K562 (cell line): ENCODE data around the gene DNAH10. TPM values are rescaled to one million over a fixed set of nuclear protein-coding genes. Genes with fewer than 3 reads are reported as not detected.

ENCODE experiments used
- ATAC-seq: fragments of 200-7000 bp; cut with Tn5 transposase; 3 replicates; pipeline ENCODE4 v1.9.1; 2020; ENCODE audit warnings: moderate library complexity
- BruUV-seq: library from RNA; stranded (reverse); fragments of 400-500 nt; replicated peaks from 2 replicates; lab custom pipeline; 2021; lab: Mats Ljungman, UMichigan
- CTCF ChIA-PET: fragments of 300-600 bp; formaldehyde crosslinking; extraction: SDS; loops from one replicate; lab custom pipeline; 2021; ENCODE audit warnings: low intra/inter-chr PET ratio; lab: Yijun Ruan, JAX
- POLR2A ChIA-PET: fragments of 300-600, 350-650 bp; sonication (Branson Sonifier 250); formaldehyde crosslinking; extraction: SDS; loops from one replicate; lab custom pipeline; 2021; ENCODE audit warnings: antibody characterized with exemption, inconsistent platforms; lab: Yijun Ruan, JAX
- DNase-seq, 4 experiments: peaks; one replicate each; pipeline versions ENCODE4 v3.0.0 to v3.0.0-alpha.2; 2011 to 2018; ENCODE audit warnings: low spot score in 3 of 4, mixed read lengths in 3 of 4; ENCODE audit errors: extremely low read depth in 1 of 4
- FAIRE-seq: peaks from 2 replicates; lab custom pipeline; 2011; peaks lifted over from hg19 to GRCh38; lab: Jason Lieb, UNC
- H2AFZ ChIP-seq: 2 replicates; pipeline ENCODE4 v1.6.0; 2011; ENCODE audit warnings: low read depth, low read length, control low read depth, inconsistent platforms
- H3K27ac ChIP-seq: fragments of 200-600 bp; 3 replicates; pipeline ENCODE4 v1.8.0; 2011; ENCODE audit warnings: low read depth, mild to moderate bottlenecking, control low read depth, inconsistent platforms, low read length, moderate library complexity, mixed read lengths; ENCODE audit errors: extremely low read depth
- H3K27me3 ChIP-seq, 2 experiments: fragments of 300-600 bp in 1 of 2; 2 replicates in 1 of 2; 3 replicates in 1 of 2; pipeline versions ENCODE4 v1.6.0 to v1.8.0; 2011; ENCODE audit warnings: inconsistent platforms in 2 of 2, low read length in 2 of 2, mild to moderate bottlenecking in 1 of 2, mixed read lengths in 1 of 2, moderate library complexity in 1 of 2; ENCODE audit not compliant: control insufficient read depth in 2 of 2, insufficient read depth in 2 of 2
- H3K36me3 ChIP-seq: fragments of 300-600 bp; 3 replicates; pipeline ENCODE4 v1.8.0; 2011; ENCODE audit warnings: mild to moderate bottlenecking, low read length, inconsistent platforms; ENCODE audit not compliant: control insufficient read depth, insufficient read depth
- H3K4me1 ChIP-seq, 2 experiments: fragments of 200-600 bp in 1 of 2; replicated peaks in 1 of 2; 2 replicates in 1 of 2; 3 replicates in 1 of 2; pipeline versions ENCODE4 v1.5.1 to v1.8.0; 2011; ENCODE audit warnings: inconsistent platforms in 2 of 2, low read length in 2 of 2, mild to moderate bottlenecking in 1 of 2, mixed read lengths in 1 of 2, moderate library complexity in 1 of 2; ENCODE audit not compliant: control insufficient read depth in 2 of 2, insufficient read depth in 2 of 2
- H3K4me2 ChIP-seq: 2 replicates; pipeline ENCODE4 v1.6.1; 2011; ENCODE audit warnings: low read length, control low read depth, inconsistent platforms, mixed read lengths; ENCODE audit not compliant: insufficient read depth
- H3K4me3 ChIP-seq: fragments of 200-600 bp; sonication (generic), shearing (Covaris generic); 2 replicates; pipeline ENCODE4 v1.5.1; 2016; ENCODE audit warnings: control low read depth, inconsistent platforms
- H3K79me2 ChIP-seq: fragments of 200-600 bp; 3 replicates; pipeline ENCODE4 v1.8.0; 2011; ENCODE audit warnings: low read length, inconsistent platforms; ENCODE audit not compliant: control insufficient read depth, insufficient read depth
- H3K9ac ChIP-seq, 2 experiments: 2 replicates each; pipeline versions ENCODE4 v1.6.0 to v1.6.1; 2011; ENCODE audit warnings: low read depth in 2 of 2, low read length in 2 of 2, control low read depth in 1 of 2, inconsistent platforms in 1 of 2, mild to moderate bottlenecking in 1 of 2, mixed read lengths in 1 of 2; ENCODE audit not compliant: insufficient read depth in 1 of 2
- H3K9me1 ChIP-seq: one replicate; pipeline ENCODE4 v1.6.0; 2011; ENCODE audit warnings: inconsistent platforms, mild to moderate bottlenecking, low read length, moderate library complexity; ENCODE audit not compliant: control insufficient read depth, insufficient read depth
- H3K9me3 ChIP-seq: replicated peaks from 2 replicates; pipeline ENCODE4 v1.5.1; 2011; ENCODE audit warnings: low read depth, low read length, inconsistent platforms; ENCODE audit not compliant: control insufficient read depth, insufficient read depth
- H4K20me1 ChIP-seq: replicated peaks from 2 replicates; pipeline ENCODE4 v1.6.1; 2011; ENCODE audit warnings: low read length, inconsistent platforms, mixed read lengths; ENCODE audit not compliant: control insufficient read depth, insufficient read depth
- ARID2 ChIP-seq: fragments of 450-650 bp; IDR thresholded peaks from 2 replicates; pipeline ENCODE4 v1.6.1; 2017; ENCODE audit warnings: antibody characterized with exemption, mild to moderate bottlenecking
- CBX3 ChIP-seq, 2 experiments: IDR thresholded peaks; 1 replicate in 1 of 2; 2 replicates in 1 of 2; pipeline ENCODE4 v1.6.1; 2012; ENCODE audit warnings: inconsistent platforms in 2 of 2, low read length in 2 of 2, borderline replicate concordance in 1 of 2, control low read depth in 1 of 2
- CBX8 ChIP-seq: fragments of 200-600 bp; sonication (generic); IDR thresholded peaks from 2 replicates; pipeline ENCODE4 v1.6.1; 2012; ENCODE audit warnings: borderline replicate concordance, mixed run types, low read depth, mild to moderate bottlenecking, moderate library complexity, mixed read lengths, low read length, control low read depth, inconsistent platforms; ENCODE audit not compliant: poor library complexity, severe bottlenecking; ENCODE audit errors: extremely low read depth
- CHD2 ChIP-seq: IDR thresholded peaks from 2 replicates; pipeline ENCODE4 v1.6.1; 2011; ENCODE audit warnings: low read depth, low read length
- GATAD2B ChIP-seq: fragments of 450-650 bp; IDR thresholded peaks from 2 replicates; pipeline ENCODE4 v1.6.1; 2017; ENCODE audit warnings: mild to moderate bottlenecking, borderline replicate concordance
- GTF2F1 ChIP-seq: IDR thresholded peaks from 2 replicates; pipeline ENCODE4 v1.6.1; 2011; ENCODE audit warnings: low read depth, low read length, improper control_type of control experiment
- IRF2 ChIP-seq: sonication (generic); formaldehyde crosslinking; IDR thresholded peaks from 2 replicates; pipeline ENCODE4 v1.8.1; 2022; ENCODE audit warnings: mild to moderate bottlenecking, missing genetic modification reagents
- LEF1 ChIP-seq: fragments of 450-650 bp; IDR thresholded peaks from 2 replicates; pipeline ENCODE4 v1.6.1; 2016; ENCODE audit warnings: mild to moderate bottlenecking
- MBD1 ChIP-seq: fragments of 250-450 bp; sonication (Bioruptor Pico); IDR thresholded peaks from 2 replicates; pipeline ENCODE4 v1.8.0; 2022; ENCODE audit warnings: inconsistent platforms
- NEUROD1 ChIP-seq: fragments of 150-350 bp; IDR thresholded peaks from 2 replicates; pipeline ENCODE4 v1.6.1; 2014; ENCODE audit warnings: borderline replicate concordance, low read length, low read depth; ENCODE audit not compliant: partially characterized antibody
- NFXL1 ChIP-seq: fragments of 450-650 bp; formaldehyde crosslinking; IDR thresholded peaks from 2 replicates; pipeline ENCODE4 v1.4.0; 2021; ENCODE audit warnings: mild to moderate bottlenecking
- NKRF ChIP-seq: fragments of 450-650 bp; IDR thresholded peaks from 2 replicates; pipeline ENCODE4 v1.6.1; 2016; ENCODE audit warnings: borderline replicate concordance
- POLR3G ChIP-seq: IDR thresholded peaks from 2 replicates; pipeline ENCODE4 v1.6.1; 2011; ENCODE audit not compliant: insufficient read length, insufficient replicate concordance; ENCODE audit errors: extremely low read depth
- RBBP5 ChIP-seq: fragments of 200-600 bp; sonication (generic); IDR thresholded peaks from 2 replicates; pipeline ENCODE4 v1.6.1; 2012; ENCODE audit warnings: borderline replicate concordance, mild to moderate bottlenecking, low read length, control low read depth, inconsistent platforms; ENCODE audit not compliant: insufficient read depth, poor library complexity, severe bottlenecking
- TRIM25 ChIP-seq: fragments of 450-650 bp; IDR thresholded peaks from 2 replicates; pipeline ENCODE4 v1.7.0; 2016; ENCODE audit warnings: borderline replicate concordance
- ZNF12 ChIP-seq: sonication (generic); formaldehyde crosslinking; IDR thresholded peaks from 2 replicates; pipeline ENCODE4 v1.4.0; 2020; ENCODE audit warnings: mild to moderate bottlenecking, missing genetic modification reagents
- ZNF384 ChIP-seq: IDR thresholded peaks from 2 replicates; pipeline ENCODE4 v1.6.1; 2012; ENCODE audit warnings: low read depth, low read length, improper control_type of control experiment
- ZNF696 ChIP-seq: fragments of 250-450 bp; sonication (Bioruptor Pico); conservative IDR thresholded peaks from 2 replicates; pipeline ENCODE4 v1.4.0; 2020; ENCODE audit warnings: mild to moderate bottlenecking, moderate library complexity
- ZSCAN29 ChIP-seq: fragments of 450-650 bp; IDR thresholded peaks from 2 replicates; pipeline ENCODE4 v1.6.1; 2017
- WGBS: fragments of 100-300 bp; shearing (Covaris generic); methylation state at CpG from one replicate; pipeline ENCODE4 v1.1.6; 2016; ENCODE audit warnings: low coverage, mixed read lengths; ENCODE audit not compliant: insufficient coverage; ENCODE audit errors: missing lambda C conversion rate; 5-methylcytosine and 5-hydroxymethylcytosine counted together
- in situ Hi-C: fragments of 300-500 bp; cut with MboI; formaldehyde crosslinking; loops from 4 replicates; pipeline ENCODE4 v1.15.0; 2018; ENCODE audit warnings: inconsistent platforms, mixed read lengths
- intact Hi-C: fragments of 100-400 bp; cut with micrococcal nuclease; formaldehyde crosslinking; loops from 2 replicates; pipeline ENCODE4 v1.14.2; 2022
- polyA plus RNA-seq, 8 experiments: library from polyadenylated mRNA; depleted of rRNA in 4 of 8; stranded (reverse) in 5 of 8; unstranded in 3 of 8; fragments of >200 nt; fragmentation: Nextera tagmentation in 2 of 8; fragmentation: Illumina TruSeq in 1 of 8; extraction: Ambion mirVana in 2 of 8; extraction: Trizol in 1 of 8; gene quantifications; 2 replicates each; pipeline versions ENCODE4 v1.2.1 to v1.2.3, GENCODE V29; 2011 to 2014; ENCODE audit warnings: inconsistent platforms in 1 of 8, missing spikeins in 1 of 8
- total RNA-seq, 7 experiments: library from RNA; depleted of rRNA in 6 of 7; stranded (reverse); fragments of >200 nt in 6 of 7; fragmentation: Illumina TruSeq in 2 of 7; extraction: Trizol in 2 of 7; gene quantifications; 2 replicates each; pipeline versions ENCODE4 v1.2.1 to v1.2.3, GENCODE V29; 2011 to 2021; ENCODE audit warnings: low replicate concordance in 1 of 7

The DNAH10 gene
- total and polyA plus RNA-seq, 9 of the 15 experiments (the other 6 are each of a cell fraction or from before 2014, with no cell fraction given) = 0.01 to 0.06 (median 0.04) TPM; not detected in 1

GRCh38 chr12:123747309-123747708 is 14.8 kb upstream of the DNAH10 start:
- H3K9me3 ChIP-seq = no peaks in the 10 kb centered on the region
- no peaks in the 10 kb centered on the region for H4K20me1 ChIP-seq
- H3K79me2 ChIP-seq = no peaks in the 10 kb centered on the region
- in situ Hi-C loops = no loop called here
- no peaks in the 10 kb centered on the region for H3K27me3 ChIP-seq
- H3K9me1 ChIP-seq = no peaks in the 10 kb centered on the region
- BruUV-seq = no TSS peak
- WGBS = 74% methylated on average over 5 of the region's 5 CpGs
- DNase-seq = no peak
- CTCF ChIA-PET = interaction anchor here (0.5 kb wide), 1 partner anchor 398 kb away, joined by 3 read pairs; no protein-coding TSS in a partner anchor
- peaks cover 0 to 12% of the 10 kb centered on the region in 2 experiments; a peak in 4 of 5 replicates for H3K4me1 ChIP-seq
- TF ChIP-seq ZSCAN29 = no peak
- no peak for TF ChIP-seq MBD1 (CRISPR knock-in tag)
- no peak for TF ChIP-seq ZNF12
- TF ChIP-seq GATAD2B = no peak
- TF ChIP-seq POLR3G = no peak
- TF ChIP-seq ZNF384 = no peak
- no peak for TF ChIP-seq CHD2
- TF ChIP-seq LEF1 = no peak
- TF ChIP-seq RBBP5 = no peak
- TF ChIP-seq NEUROD1 = no peak
- no peak for TF ChIP-seq CBX3 (IDR thresholded peaks at IDR 0.05; ENCODE audit: borderline replicate concordance in 1 of 2, low read length in 2 of 2)
- TF ChIP-seq TRIM25 = no peak
- no peak for TF ChIP-seq ZNF696
- TF ChIP-seq IRF2 (CRISPR knock-in tag) = no peak
- TF ChIP-seq GTF2F1 = no peak
- TF ChIP-seq NKRF = no peak
- no peak for TF ChIP-seq ARID2
- TF ChIP-seq CBX8 = no peak
- TF ChIP-seq NFXL1 (CRISPR knock-in tag) = no peak
- TF ChIP-seq, all 486 proteins: peak for 0
- H3K27ac ChIP-seq = no peak overlapping the region
- POLR2A ChIA-PET = interaction anchor here (0.6 kb wide), 1 partner anchor 494 kb away, joined by 3 read pairs; no protein-coding TSS in a partner anchor
- no peak overlapping the region for H3K9ac ChIP-seq
- ATAC-seq (no peak), FAIRE-seq (no peak)
- H2AFZ ChIP-seq = no peak overlapping the region
- H3K36me3 ChIP-seq = peaks cover 83% of the 10 kb centered on the region
- no peak overlapping the region for H3K4me3 ChIP-seq
- no peak overlapping the region for H3K4me2 ChIP-seq
- intact Hi-C loops = no loop called here
